ENCODE results near the gene VAT1L. TPM values are rescaled to one million over a fixed set of nuclear protein-coding genes. Genes with fewer than 3 reads are reported as not detected.
A peak's percentile ranks its signal among the peaks of the same experiment; 100 is the strongest.

The VAT1L gene
- total and polyA plus RNA-seq, 4 donors, result 0.17 to 0.98 (median 0.26) TPM

- no peak for DNase-seq (ENCODE audit: low spot score)
- Histone ChIP-seq H3K27ac (ENCODE audit: low read depth in 1 of 2, low read length in 2 of 2) (no peak overlapping the region), H3K9me3 (ENCODE audit: control insufficient read depth in 4 of 4, low read length in 3 of 4) (no peaks in the 10 kb centered on the region), H3K4me3 (ENCODE audit: low read depth in 1 of 3, low read length in 3 of 3) (no peak overlapping the region), H3K27me3 (ENCODE audit: control insufficient read depth in 4 of 4, insufficient read depth in 4 of 4, low read length in 3 of 4) (peaks cover 0 to 11% (median 0%) of the 10 kb centered on the region in 4 donors), H3K36me3 (ENCODE audit: control insufficient read depth in 4 of 4, insufficient read depth in 3 of 4, low read depth in 1 of 4, low read length in 3 of 4) (peaks cover 0 to 2% (median 0%) of the 10 kb centered on the region in 4 donors), H3K4me1 (ENCODE audit: control insufficient read depth in 4 of 4, insufficient read depth in 4 of 4, low read length in 3 of 4) (no peaks in the 10 kb centered on the region), H3K9ac (ENCODE audit: low read depth in 1 of 2, low read length in 2 of 2) (no peak overlapping the region)
- 68% methylated on average over 5 of the region's 5 CpGs for WGBS
- TF ChIP-seq RXRA (IDR thresholded peaks at IDR 0.05), result peak in 1 of 2 donors; percentile 43
- TF ChIP-seq CTCF (IDR thresholded peaks at IDR 0.05; ENCODE audit: low read depth, low read length, missing input control), result no peak
- no peak for TF ChIP-seq ATF3 (IDR thresholded peaks at IDR 0.05)
- no peak for TF ChIP-seq HNF4A (conservative IDR thresholded peaks at IDR 0.05)
- no peak for TF ChIP-seq EGR1 (IDR thresholded peaks at IDR 0.05; ENCODE audit: low read depth in 2 of 2)
- TF ChIP-seq MAX (IDR thresholded peaks at IDR 0.05), result no peak
- peak; percentile 16 for TF ChIP-seq NR2F2 (IDR thresholded peaks at IDR 0.05)
Observed at GRCh38 chr16:77960766-77961165, 172.4 kb downstream of the VAT1L start.

GRCh38 chr16:77961814-77962213 lies 173.4 kb downstream of the VAT1L start:
- H3K36me3 ChIP-seq (ENCODE audit: control insufficient read depth in 4 of 4, insufficient read depth in 3 of 4, low read depth in 1 of 4, low read length in 3 of 4), result peaks cover 0 to 2% (median 0%) of the 10 kb centered on the region in 4 donors
- peaks cover 0 to 8% (median 0%) of the 10 kb centered on the region in 4 donors for H3K27me3 ChIP-seq (ENCODE audit: control insufficient read depth in 4 of 4, insufficient read depth in 4 of 4, low read length in 3 of 4)
- TF ChIP-seq MAX (IDR thresholded peaks at IDR 0.05), result no peak
- H3K9me3 ChIP-seq (ENCODE audit: control insufficient read depth in 4 of 4, low read length in 3 of 4), result no peaks in the 10 kb centered on the region
- 90% methylated on average over 3 of the region's 3 CpGs for WGBS
- H3K27ac ChIP-seq (ENCODE audit: low read depth in 1 of 2, low read length in 2 of 2), result no peak overlapping the region
- H3K4me3 ChIP-seq (ENCODE audit: low read depth in 1 of 3, low read length in 3 of 3), result no peak overlapping the region
- no peaks in the 10 kb centered on the region for H3K4me1 ChIP-seq (ENCODE audit: control insufficient read depth in 4 of 4, insufficient read depth in 4 of 4, low read length in 3 of 4)
- no peak for DNase-seq (ENCODE audit: low spot score)
- no peak overlapping the region for H3K9ac ChIP-seq (ENCODE audit: low read depth in 1 of 2, low read length in 2 of 2)

GRCh38 chr16:77962689-77963088 lies 174.3 kb downstream of the VAT1L start:
- Histone ChIP-seq H3K27ac (ENCODE audit: low read depth in 1 of 2, low read length in 2 of 2) (no peak overlapping the region), H3K9me3 (ENCODE audit: control insufficient read depth in 4 of 4, low read length in 3 of 4) (no peaks in the 10 kb centered on the region), H3K36me3 (ENCODE audit: control insufficient read depth in 4 of 4, insufficient read depth in 3 of 4, low read depth in 1 of 4, low read length in 3 of 4) (peaks cover 0 to 2% (median 0%) of the 10 kb centered on the region in 4 donors), H3K9ac (ENCODE audit: low read depth in 1 of 2, low read length in 2 of 2) (no peak overlapping the region), H3K4me3 (ENCODE audit: low read depth in 1 of 3, low read length in 3 of 3) (no peak overlapping the region), H3K27me3 (ENCODE audit: control insufficient read depth in 4 of 4, insufficient read depth in 4 of 4, low read length in 3 of 4) (peaks cover 0 to 6% (median 0%) of the 10 kb centered on the region in 4 donors), H3K4me1 (ENCODE audit: control insufficient read depth in 4 of 4, insufficient read depth in 4 of 4, low read length in 3 of 4) (no peaks in the 10 kb centered on the region)
- TF ChIP-seq JUND (IDR thresholded peaks at IDR 0.05) (no peak), FOXA2 (IDR thresholded peaks at IDR 0.05) (no peak), SP1 (IDR thresholded peaks at IDR 0.05) (no peak), ATF3 (IDR thresholded peaks at IDR 0.05) (no peak), REST (IDR thresholded peaks at IDR 0.05) (no peak), CTCF (IDR thresholded peaks at IDR 0.05; ENCODE audit: low read depth, low read length, missing input control) (no peak), GABPA (IDR thresholded peaks at IDR 0.05 in 1 of 2, conservative IDR thresholded peaks at IDR 0.05 in 1 of 2) (no peak), MAX (IDR thresholded peaks at IDR 0.05) (no peak), ZBTB33 (IDR thresholded peaks at IDR 0.05) (no peak), HNF4G (IDR thresholded peaks at IDR 0.05) (no peak), HNF4A (conservative IDR thresholded peaks at IDR 0.05) (no peak)
- 76% methylated on average over 3 of the region's 3 CpGs for WGBS
- DNase-seq (ENCODE audit: low spot score), result no peak
